ENCODE results near the gene MDFI. TPM values are rescaled to one million over a fixed set of nuclear protein-coding genes. Genes with fewer than 3 reads are reported as not detected.

MDFI gene
- total and polyA plus RNA-seq, 2 experiments from 2014 or later, result 2.8 to 51.4 TPM

DNA sequence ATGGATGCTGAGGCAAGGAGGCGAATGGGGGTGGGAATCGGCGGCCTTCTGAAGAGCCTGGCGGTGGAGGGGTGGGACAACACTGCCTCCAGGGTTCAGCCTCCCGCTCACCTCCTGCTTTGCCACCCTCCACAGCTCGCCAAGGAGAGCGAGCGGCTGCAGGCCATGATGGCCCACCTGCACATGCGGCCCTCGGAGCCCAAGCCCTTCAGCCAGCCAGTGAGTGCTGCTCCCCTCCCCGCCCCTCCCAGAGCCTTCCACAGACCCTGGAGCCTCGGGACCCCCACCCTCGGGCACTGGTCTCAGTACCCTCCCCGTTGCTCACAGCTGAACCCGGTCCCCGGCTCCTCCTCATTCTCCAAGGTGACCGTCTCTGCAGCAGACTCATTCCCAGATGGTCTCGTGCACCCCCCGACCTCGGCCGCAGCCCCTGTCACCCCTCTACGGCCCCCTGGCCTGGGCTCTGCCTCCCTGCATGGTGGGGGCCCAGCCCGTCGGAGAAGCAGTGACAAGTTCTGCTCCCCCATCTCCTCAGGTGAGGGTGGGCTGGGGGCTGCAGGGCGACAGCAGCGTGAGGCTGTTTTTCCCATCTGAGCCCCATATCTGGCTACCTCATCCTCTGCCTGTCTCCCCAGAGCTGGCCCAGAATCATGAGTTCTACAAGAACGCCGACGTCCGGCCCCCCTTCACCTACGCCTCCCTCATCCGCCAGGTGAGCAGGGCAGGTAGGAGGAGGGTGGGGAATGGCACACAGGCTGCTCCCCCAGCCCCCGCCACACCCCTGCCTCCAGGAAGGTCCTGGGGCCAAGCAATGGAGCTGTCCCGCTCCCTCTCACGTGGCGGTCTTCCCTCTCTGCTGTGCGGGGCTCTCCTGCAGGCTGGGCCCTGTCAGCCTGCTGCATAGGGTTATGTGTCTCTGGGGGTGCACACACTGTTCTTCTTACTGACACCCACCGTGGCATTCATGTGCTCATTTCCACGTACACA lies 48.3 kb upstream of the MDFI start:
- no peak for TF ChIP-seq CREB1 (CRISPR knock-in tag; IDR thresholded peaks at IDR 0.05; ENCODE audit: low read depth)
- no peak for TF ChIP-seq STAT1 (IDR thresholded peaks at IDR 0.05; ENCODE audit: unreplicated experiment)
- no peak for TF ChIP-seq ZNF331 (CRISPR knock-in tag; IDR thresholded peaks at IDR 0.05; ENCODE audit: low read depth)
- no peak for TF ChIP-seq ZNF462 (CRISPR knock-in tag; IDR thresholded peaks at IDR 0.05)
- no peak for TF ChIP-seq JUNB (IDR thresholded peaks at IDR 0.05; ENCODE audit: unreplicated experiment)
- no peak for TF ChIP-seq NANOG (IDR thresholded peaks at IDR 0.05; ENCODE audit: borderline replicate concordance)
- no peak for TF ChIP-seq ZNF114 (CRISPR knock-in tag; IDR thresholded peaks at IDR 0.05)
- no peak for TF ChIP-seq EZH2 (IDR thresholded peaks at IDR 0.05; ENCODE audit: low read depth, unreplicated experiment)
- no peak for TF ChIP-seq EZH2phosphoT487 (IDR thresholded peaks at IDR 0.05; ENCODE audit: unreplicated experiment)
- no peak for TF ChIP-seq ETS1 (IDR thresholded peaks at IDR 0.05)
- no peak for TF ChIP-seq CTCF (conservative IDR thresholded peaks at IDR 0.05; ENCODE audit: low read depth in 2 of 2)
- no peak for TF ChIP-seq POLR2AphosphoS5 (IDR thresholded peaks at IDR 0.05; ENCODE audit: low read depth)
- TF ChIP-seq REST (IDR thresholded peaks at IDR 0.05; ENCODE audit: unreplicated experiment), result no peak
- H3K27me3 Mint-ChIP-seq (ENCODE audit: insufficient read depth, low read depth, poor library complexity), result peaks cover 16% of the 10 kb centered on the region
- Histone ChIP-seq H2AFZ (no peak overlapping the region), H3K4me1 (ENCODE audit: insufficient read depth) (peaks cover 21% of the 10 kb centered on the region), H3F3A (replicated peaks; ENCODE audit: low read depth) (no peaks in the 10 kb centered on the region), H3K4me2 (no peak overlapping the region), H3K79me2 (replicated peaks; ENCODE audit: insufficient read depth) (no peaks in the 10 kb centered on the region), H3K27me3 (ENCODE audit: insufficient read depth) (peaks cover 4% of the 10 kb centered on the region; the same call in 1 of the 2 replicates), H3K36me3 (ENCODE audit: insufficient read depth) (no peaks in the 10 kb centered on the region), H3K9me2 (ENCODE audit: insufficient read depth) (no peaks in the 10 kb centered on the region), H4K20me1 (replicated peaks; ENCODE audit: insufficient read depth) (no peaks in the 10 kb centered on the region), H3K4me3 (no peak overlapping the region), H3K27ac (ENCODE audit: low read depth) (no peak overlapping the region)
- no peaks in the 10 kb centered on the region; the same call in 2 of the 3 replicates for H3K9me3 Mint-ChIP-seq
- no peak overlapping the region; the same call in 2 of the 3 replicates for H3K4me3 Mint-ChIP-seq
- DNase-seq (ENCODE audit: low spot score), result no peak
- no peak overlapping the region for H3K27ac Mint-ChIP-seq
- H3K4me1 Mint-ChIP-seq, result peaks cover 53% of the 10 kb centered on the region
- peaks cover 27% of the 10 kb centered on the region for H3K36me3 Mint-ChIP-seq (ENCODE audit: low read depth)
- no peak for ATAC-seq
